Vagina (tissue), 2 donors: ENCODE measurements around the gene HOXB9. TPM values are rescaled to one million over a fixed set of nuclear protein-coding genes. Genes with fewer than 3 reads are reported as not detected.

Source experiments
- DNase-seq, 2 donors: peaks; one replicate each; pipeline ENCODE4 v3.0.0-alpha.2; 2017; ENCODE audit errors: extremely low spot score in 2 of 2
- H3K27ac ChIP-seq: fragments of 200-600 bp; sonication (generic); one replicate; pipeline ENCODE4 v1.5.1; 2019
- H3K27me3 ChIP-seq: fragments of 200-600 bp; sonication (generic); one replicate; pipeline ENCODE4 v1.5.1; 2019
- H3K36me3 ChIP-seq, 2 donors: fragments of 200-600 bp; sonication (generic); one replicate each; pipeline ENCODE4 v1.5.1; 2017 to 2019
- H3K4me1 ChIP-seq: fragments of 200-600 bp; sonication (generic); one replicate; pipeline ENCODE4 v1.5.1; 2019
- H3K4me3 ChIP-seq, 2 donors: fragments of 200-600 bp; sonication (generic); 1 replicate in 1 of 2; 2 replicates in 1 of 2; pipeline ENCODE4 v1.5.1; 2016 to 2019
- H3K9me3 ChIP-seq: fragments of 200-600 bp; sonication (generic); one replicate; pipeline ENCODE4 v1.5.1; 2019
- POLR2A ChIP-seq, 2 donors: fragments of 450-650 bp; IDR thresholded peaks; one replicate each; pipeline ENCODE4 v1.6.1; 2017; ENCODE audit warnings: antibody characterized with exemption in 2 of 2, mild to moderate bottlenecking in 2 of 2, moderate library complexity in 2 of 2
- POLR2AphosphoS5 ChIP-seq, 2 donors: sonication (generic); formaldehyde crosslinking; IDR thresholded peaks; one replicate each; pipeline ENCODE4 v1.9.0; 2017; ENCODE audit warnings: antibody characterized with exemption in 2 of 2, mild to moderate bottlenecking in 2 of 2, low read depth in 1 of 2; ENCODE audit not compliant: insufficient read depth in 1 of 2
- intact Hi-C: fragments of 100-400 bp; cut with DNase I; formaldehyde crosslinking; loops from one replicate; pipeline ENCODE4 v1.15.1; 2023
- total RNA-seq: library from RNA; depleted of rRNA; stranded (reverse); fragments of >200 nt; gene quantifications from one replicate; pipeline ENCODE4 v1.2.3, GENCODE V29; 2016
- TF ChIP-seq, protein P1 (sequence below), 3 experiments: fragments of 450-650 bp in 2 of 3; fragments of 200-600 bp in 1 of 3; sonication (generic) in 1 of 3; IDR thresholded peaks; one replicate each; pipeline ENCODE4 v1.5.1; 2017 to 2019; ENCODE audit warnings: antibody characterized with exemption in 3 of 3, mild to moderate bottlenecking in 2 of 3, moderate library complexity in 2 of 3

The HOXB9 gene
- total RNA-seq, 1 donor from 2014 or later, result not detected

DNA sequence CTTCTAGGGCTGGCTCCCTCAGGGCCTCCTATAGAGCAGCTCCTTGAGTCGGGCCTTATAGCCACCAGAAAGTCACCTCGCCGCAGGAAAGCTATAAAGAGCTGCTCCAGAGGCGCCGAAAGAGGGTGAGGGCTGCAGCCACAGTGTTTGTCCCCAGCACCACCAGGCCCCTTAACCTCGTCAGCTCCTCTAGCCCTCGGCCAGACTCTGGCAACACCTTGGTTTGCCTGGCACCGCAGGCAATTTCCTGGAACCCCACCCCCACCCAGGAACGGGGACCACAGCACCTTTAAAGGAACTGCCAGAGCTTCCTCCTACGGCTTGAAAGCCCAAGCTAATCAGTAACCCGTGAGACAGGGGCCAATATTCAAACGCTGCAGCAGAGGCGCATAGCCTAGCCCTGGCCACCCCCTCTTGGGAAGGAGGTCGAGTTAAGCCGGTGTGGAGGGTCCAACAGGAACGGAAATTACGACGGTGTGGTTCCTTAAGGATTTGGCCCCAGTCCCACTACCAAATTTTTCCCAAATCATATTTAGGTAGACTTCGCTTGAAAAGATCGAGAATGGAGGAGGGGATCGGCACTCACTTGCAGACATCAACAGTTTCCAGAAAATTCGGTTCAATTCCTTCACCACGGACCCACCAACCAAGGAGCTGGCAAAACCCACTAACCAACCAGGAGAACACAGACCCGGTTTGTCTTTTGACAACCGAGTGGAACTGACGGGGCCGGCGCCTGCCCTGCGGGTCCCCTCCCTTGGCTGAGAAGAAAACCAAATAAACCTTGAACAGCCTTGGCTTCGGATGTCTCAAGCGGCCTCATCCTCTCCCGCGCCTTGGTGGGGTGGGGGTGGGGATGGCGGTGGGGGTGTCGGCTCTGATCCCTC lies 24.4 kb downstream of the HOXB9 start:
- Histone ChIP-seq H3K4me3 (peak overlapping the region; percentile 39 to 41), H3K27me3 (no peaks in the 10 kb centered on the region), H3K36me3 (no peaks in the 10 kb centered on the region), H3K4me1 (peaks cover 32% of the 10 kb centered on the region), H3K27ac (no peak overlapping the region), H3K9me3 (no peaks in the 10 kb centered on the region)
- no peak for DNase-seq
- TF ChIP-seq, protein P1, sequence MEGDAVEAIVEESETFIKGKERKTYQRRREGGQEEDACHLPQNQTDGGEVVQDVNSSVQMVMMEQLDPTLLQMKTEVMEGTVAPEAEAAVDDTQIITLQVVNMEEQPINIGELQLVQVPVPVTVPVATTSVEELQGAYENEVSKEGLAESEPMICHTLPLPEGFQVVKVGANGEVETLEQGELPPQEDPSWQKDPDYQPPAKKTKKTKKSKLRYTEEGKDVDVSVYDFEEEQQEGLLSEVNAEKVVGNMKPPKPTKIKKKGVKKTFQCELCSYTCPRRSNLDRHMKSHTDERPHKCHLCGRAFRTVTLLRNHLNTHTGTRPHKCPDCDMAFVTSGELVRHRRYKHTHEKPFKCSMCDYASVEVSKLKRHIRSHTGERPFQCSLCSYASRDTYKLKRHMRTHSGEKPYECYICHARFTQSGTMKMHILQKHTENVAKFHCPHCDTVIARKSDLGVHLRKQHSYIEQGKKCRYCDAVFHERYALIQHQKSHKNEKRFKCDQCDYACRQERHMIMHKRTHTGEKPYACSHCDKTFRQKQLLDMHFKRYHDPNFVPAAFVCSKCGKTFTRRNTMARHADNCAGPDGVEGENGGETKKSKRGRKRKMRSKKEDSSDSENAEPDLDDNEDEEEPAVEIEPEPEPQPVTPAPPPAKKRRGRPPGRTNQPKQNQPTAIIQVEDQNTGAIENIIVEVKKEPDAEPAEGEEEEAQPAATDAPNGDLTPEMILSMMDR (IDR thresholded peaks at IDR 0.05), result no peak
- intact Hi-C loops, result no loop called here

DNA sequence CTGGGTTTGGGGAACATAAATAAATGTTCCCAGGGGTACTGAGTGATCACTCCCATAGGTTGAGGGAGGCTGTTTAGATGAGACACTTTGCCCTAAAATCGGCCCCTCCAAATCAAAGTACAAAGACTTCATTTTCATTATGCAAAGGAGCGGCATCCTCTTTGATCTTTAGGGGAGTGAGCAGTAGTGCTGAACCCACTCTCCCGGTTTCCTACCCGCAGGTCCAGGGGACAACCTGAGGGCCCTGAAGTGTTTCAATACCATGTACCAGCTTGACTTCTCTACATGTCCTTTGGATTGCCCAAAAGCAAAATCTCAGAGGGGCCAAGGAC lies 25.0 kb downstream of the HOXB9 start:
- Histone ChIP-seq H3K27me3 (no peaks in the 10 kb centered on the region), H3K4me1 (peaks cover 34% of the 10 kb centered on the region), H3K9me3 (no peaks in the 10 kb centered on the region), H3K36me3 (no peaks in the 10 kb centered on the region), H3K4me3 (no peak overlapping the region), H3K27ac (no peak overlapping the region)
- intact Hi-C loops, result no loop called here
- TF ChIP-seq, protein P1 (IDR thresholded peaks at IDR 0.05), result no peak
- TF ChIP-seq POLR2A (IDR thresholded peaks at IDR 0.05) (no peak), POLR2AphosphoS5 (IDR thresholded peaks at IDR 0.05; ENCODE audit: insufficient read depth in 1 of 2, low read depth in 1 of 2) (no peak)
- DNase-seq, result no peak

DNA sequence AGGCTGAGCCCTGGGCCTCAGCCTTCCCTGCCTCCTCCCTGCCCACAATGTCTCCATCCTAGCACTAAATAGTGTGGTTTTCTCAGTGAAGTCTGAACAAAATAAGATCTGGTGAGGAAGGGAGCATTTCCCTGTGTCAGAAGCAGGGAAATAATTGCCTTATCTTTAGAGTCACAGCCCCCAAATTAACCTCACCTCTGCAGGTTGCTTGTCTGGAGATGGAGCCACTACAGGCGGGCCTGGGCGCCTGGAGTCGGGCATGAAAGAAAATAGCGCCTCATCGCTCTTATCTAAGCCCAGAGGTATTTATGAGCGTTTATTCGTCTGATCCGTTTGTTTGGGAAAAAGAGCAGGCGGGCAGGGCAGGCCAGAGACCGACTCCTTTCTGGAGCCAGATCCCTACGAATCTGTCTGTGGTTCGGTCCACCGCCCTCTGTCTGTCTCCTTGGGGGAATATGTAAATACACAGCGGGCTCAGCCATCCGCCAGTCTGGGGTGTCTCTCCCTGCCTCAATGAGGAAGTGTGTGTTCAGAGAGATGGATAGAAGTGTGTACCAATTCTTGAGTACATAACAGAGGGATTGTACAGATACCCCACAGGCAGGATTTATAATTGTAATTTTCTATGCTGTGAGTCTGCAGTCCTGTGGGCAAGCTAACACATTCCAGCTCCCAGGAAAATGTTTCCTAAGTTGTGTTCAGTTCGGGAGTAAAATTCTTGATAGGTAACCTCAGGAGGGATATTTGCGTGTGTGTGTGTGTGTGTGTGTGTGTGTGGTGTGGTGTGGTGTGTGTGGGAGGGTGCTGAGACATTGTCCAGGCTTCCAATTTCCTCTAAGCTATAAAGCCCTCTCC lies 25.7 kb downstream of the HOXB9 start:
- H3K4me1 ChIP-seq, result peaks cover 37% of the 10 kb centered on the region
- no peaks in the 10 kb centered on the region for H3K9me3 ChIP-seq
- DNase-seq, result no peak
- TF ChIP-seq POLR2AphosphoS5 (IDR thresholded peaks at IDR 0.05; ENCODE audit: insufficient read depth in 1 of 2, low read depth in 1 of 2) (no peak), POLR2A (IDR thresholded peaks at IDR 0.05) (no peak)
- TF ChIP-seq, protein P1 (IDR thresholded peaks at IDR 0.05), result no peak
- no peak overlapping the region for H3K4me3 ChIP-seq
- H3K36me3 ChIP-seq, result no peaks in the 10 kb centered on the region
- intact Hi-C loops, result no loop called here
- no peak overlapping the region for H3K27ac ChIP-seq
- H3K27me3 ChIP-seq, result no peaks in the 10 kb centered on the region

DNA sequence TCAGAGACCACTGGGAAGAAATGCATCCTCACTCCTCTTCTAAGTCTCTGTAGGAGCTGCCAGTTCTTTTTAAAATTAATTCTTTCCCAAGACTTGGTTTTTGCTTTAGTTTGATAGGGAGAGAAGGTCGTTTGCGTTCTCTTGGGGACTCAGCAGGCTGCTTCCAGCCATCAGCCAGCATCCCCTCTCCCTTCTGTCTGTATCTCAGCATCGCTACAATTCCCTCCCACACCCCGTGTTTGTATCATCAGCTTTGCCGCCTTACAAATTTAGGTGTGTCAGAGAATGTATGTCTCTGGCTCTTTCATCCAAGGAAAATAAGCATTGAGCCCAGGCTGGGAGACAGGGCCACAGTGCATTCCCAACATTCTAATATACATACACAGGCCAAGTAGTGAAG lies 26.8 kb downstream of the HOXB9 start:
- no peaks in the 10 kb centered on the region for H3K9me3 ChIP-seq
- no peak overlapping the region for H3K27ac ChIP-seq
- H3K4me3 ChIP-seq, result no peak overlapping the region
- no peak for DNase-seq
- intact Hi-C loops, result loop anchor here (5.0 to 10.0 kb wide), 2 partner anchors 262 to 575 kb away; no protein-coding TSS in a partner anchor
- H3K27me3 ChIP-seq, result no peaks in the 10 kb centered on the region
- peaks cover 37% of the 10 kb centered on the region for H3K4me1 ChIP-seq
- H3K36me3 ChIP-seq, result no peaks in the 10 kb centered on the region
- TF ChIP-seq POLR2AphosphoS5 (IDR thresholded peaks at IDR 0.05; ENCODE audit: insufficient read depth in 1 of 2, low read depth in 1 of 2), result no peak
- TF ChIP-seq POLR2A (IDR thresholded peaks at IDR 0.05), result no peak
- TF ChIP-seq, protein P1 (IDR thresholded peaks at IDR 0.05), result no peak
